HG02763 (cell line): Measurements from ENCODE around the gene TFB1M.
"Not testable (repeated sequence)": the region's sequence is repeated elsewhere in the genome, so short reads cannot be mapped to it uniquely, and the experiment has no call there.

Source experiments
- ATAC-seq: cut with Tn5 transposase; IDR thresholded peaks from one replicate; pipeline ENCODE4 v1.9.1; 2021; ENCODE audit warnings: mild to moderate bottlenecking, moderate library complexity; ENCODE audit not compliant: unreplicated experiment

The TFB1M gene

GRCh38 chr6:155330133-155330734 lies 15.9 kb upstream of the TFB1M start:
- no peak for ATAC-seq

- no peak for ATAC-seq
These were observed 15.3 kb upstream of the TFB1M start for GRCh38 chr6:155329460-155330132.

GRCh38 chr6:155328539-155329459 lies 14.5 kb upstream of the TFB1M start:
- no peak for ATAC-seq

- ATAC-seq, result no peak
These were observed 13.8 kb upstream of the TFB1M start for GRCh38 chr6:155328074-155328538.

- ATAC-seq, result no peak
These were observed 13.2 kb upstream of the TFB1M start for GRCh38 chr6:155327326-155328073.

- ATAC-seq, result no peak
These were observed 11.6 kb upstream of the TFB1M start for GRCh38 chr6:155325700-155326516.

- ATAC-seq, result no peak
These were observed 10.7 kb upstream of the TFB1M start for GRCh38 chr6:155324993-155325392.

GRCh38 chr6:155324172-155324571 lies 9.9 kb upstream of the TFB1M start:
- no peak for ATAC-seq

GRCh38 chr6:155319902-155320301 lies 5.6 kb upstream of the TFB1M start:
- ATAC-seq, result peak; percentile 43

- no peak for ATAC-seq
These were observed 2.9 kb upstream of the TFB1M start for GRCh38 chr6:155317186-155317585.

GRCh38 chr6:155316419-155316818 lies 2.1 kb upstream of the TFB1M start:
- no peak for ATAC-seq

- no peak for ATAC-seq
These were observed 1.2 kb upstream of the TFB1M start for GRCh38 chr6:155315516-155315871.

- peak; percentile 47 for ATAC-seq
These were observed 660 bp upstream of the TFB1M start for GRCh38 chr6:155314773-155315515.

- peak; percentile 7 for ATAC-seq
These were observed 637 bp downstream of the TFB1M start for GRCh38 chr6:155313602-155314091.

GRCh38 chr6:155312950-155313349 lies 1.3 kb downstream of the TFB1M start:
- ATAC-seq, result not testable (repeated sequence)

- ATAC-seq, result no peak
These were observed 2.7 kb downstream of the TFB1M start for GRCh38 chr6:155311583-155311982.

GRCh38 chr6:155311086-155311485 lies 3.2 kb downstream of the TFB1M start:
- ATAC-seq, result no peak

GRCh38 chr6:155310596-155310995 lies 3.7 kb downstream of the TFB1M start:
- no peak for ATAC-seq

- ATAC-seq, result no peak
These were observed 5.1 kb downstream of the TFB1M start for GRCh38 chr6:155309150-155309549.
